Body of pancreas (tissue), 4 donors: ENCODE data around the gene UBE2I.

Source experiments
- POLR2A ChIP-seq, 3 donors: fragments of 450-650 bp; IDR thresholded peaks; one replicate each; pipeline ENCODE4 v1.6.1; 2016; ENCODE audit warnings: antibody characterized with exemption in 3 of 3, mild to moderate bottlenecking in 2 of 3
- TF ChIP-seq, protein P1 (sequence below), 7 experiments: fragments of 450-650 bp in 4 of 7; fragments of 200-600 bp in 3 of 7; sonication (generic) in 3 of 7; IDR thresholded peaks; one replicate each; pipeline ENCODE4 v1.5.1; 2016 to 2019; ENCODE audit warnings: antibody characterized with exemption in 7 of 7

DNA sequence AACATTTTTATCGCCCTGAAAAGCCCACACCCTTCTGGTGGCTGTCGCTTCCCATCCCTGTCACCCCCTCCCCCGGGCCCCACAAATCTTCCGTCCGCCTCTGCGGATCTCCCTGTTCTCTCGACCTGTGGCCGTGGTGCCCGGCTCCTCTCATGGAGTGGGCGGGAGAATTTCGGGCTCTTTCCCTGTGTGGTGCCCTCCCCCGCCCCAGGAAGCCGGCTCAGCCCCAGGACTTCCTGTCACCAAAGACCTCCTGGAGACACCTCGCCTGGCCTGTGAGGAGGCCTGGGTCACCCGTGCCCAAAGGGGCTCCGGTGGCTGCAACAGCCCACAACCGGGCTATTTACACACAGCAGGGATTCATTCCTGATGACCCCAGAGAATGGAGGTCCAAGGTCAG is 26.1 kb upstream of the UBE2I start:
- TF ChIP-seq POLR2A (IDR thresholded peaks at IDR 0.05): no peak
- TF ChIP-seq, protein P1, sequence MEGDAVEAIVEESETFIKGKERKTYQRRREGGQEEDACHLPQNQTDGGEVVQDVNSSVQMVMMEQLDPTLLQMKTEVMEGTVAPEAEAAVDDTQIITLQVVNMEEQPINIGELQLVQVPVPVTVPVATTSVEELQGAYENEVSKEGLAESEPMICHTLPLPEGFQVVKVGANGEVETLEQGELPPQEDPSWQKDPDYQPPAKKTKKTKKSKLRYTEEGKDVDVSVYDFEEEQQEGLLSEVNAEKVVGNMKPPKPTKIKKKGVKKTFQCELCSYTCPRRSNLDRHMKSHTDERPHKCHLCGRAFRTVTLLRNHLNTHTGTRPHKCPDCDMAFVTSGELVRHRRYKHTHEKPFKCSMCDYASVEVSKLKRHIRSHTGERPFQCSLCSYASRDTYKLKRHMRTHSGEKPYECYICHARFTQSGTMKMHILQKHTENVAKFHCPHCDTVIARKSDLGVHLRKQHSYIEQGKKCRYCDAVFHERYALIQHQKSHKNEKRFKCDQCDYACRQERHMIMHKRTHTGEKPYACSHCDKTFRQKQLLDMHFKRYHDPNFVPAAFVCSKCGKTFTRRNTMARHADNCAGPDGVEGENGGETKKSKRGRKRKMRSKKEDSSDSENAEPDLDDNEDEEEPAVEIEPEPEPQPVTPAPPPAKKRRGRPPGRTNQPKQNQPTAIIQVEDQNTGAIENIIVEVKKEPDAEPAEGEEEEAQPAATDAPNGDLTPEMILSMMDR (IDR thresholded peaks at IDR 0.05): no peak
